GM21390 (cell line): ENCODE data around the gene FCGBP.

Experiments used
- ATAC-seq: cut with Tn5 transposase; IDR thresholded peaks from one replicate; pipeline ENCODE4 v1.9.1; 2021; ENCODE audit not compliant: unreplicated experiment

FCGBP gene

DNA sequence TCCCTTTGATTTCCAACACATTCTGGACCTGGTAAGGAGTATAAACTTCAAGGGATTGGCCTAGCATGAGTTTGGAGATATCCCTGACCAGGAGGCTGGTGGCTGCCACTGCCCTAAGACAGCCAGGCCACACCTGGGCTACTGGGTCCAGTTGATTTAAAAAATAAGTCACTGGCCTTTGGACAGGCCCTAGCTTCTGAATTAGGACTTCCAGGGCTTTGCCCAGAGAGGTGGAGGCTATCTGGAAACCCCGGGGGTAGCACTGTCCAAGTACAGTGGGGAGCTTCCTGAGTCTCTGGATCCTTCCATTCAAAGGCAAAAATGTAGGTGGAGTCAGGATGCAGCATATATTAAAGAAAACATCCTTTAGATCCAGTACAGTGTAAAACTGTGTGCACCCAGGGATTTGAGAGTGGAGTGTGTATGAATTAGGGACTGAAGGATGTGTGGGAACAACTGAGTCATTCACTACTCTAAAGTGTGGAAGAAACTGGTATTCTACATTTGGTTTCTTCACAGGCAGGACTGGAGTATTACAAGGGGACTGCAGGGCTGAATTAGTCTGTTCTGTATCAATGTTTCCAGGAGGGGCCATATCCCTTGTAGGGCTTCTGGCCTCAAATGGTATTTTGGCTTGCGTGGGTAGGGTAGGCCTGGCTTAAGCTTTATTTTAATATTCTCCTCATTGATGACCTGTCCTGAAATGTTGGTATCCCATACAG lies 14.8 kb upstream of the FCGBP start:
- ATAC-seq: no peak

DNA sequence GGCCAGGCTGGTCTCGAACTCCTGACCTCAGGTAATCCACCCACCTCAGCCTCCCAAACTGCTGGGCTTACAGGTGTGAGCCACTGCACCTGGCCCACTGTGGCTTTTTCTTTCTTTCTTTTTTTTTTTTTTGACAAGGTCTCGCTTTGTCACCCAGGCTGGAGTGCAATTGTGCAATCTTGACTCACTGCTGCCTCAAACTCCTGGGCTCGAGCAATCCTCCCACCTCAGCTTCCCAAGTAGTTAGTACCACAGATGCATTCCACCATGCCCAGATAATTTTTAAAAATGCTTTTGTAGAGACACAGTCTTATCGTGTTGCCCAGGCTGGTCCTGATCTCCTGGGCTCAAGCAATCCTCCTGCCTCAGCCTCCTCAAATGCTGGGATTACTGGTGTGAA lies 12.1 kb upstream of the FCGBP start:
- no peak for ATAC-seq

DNA sequence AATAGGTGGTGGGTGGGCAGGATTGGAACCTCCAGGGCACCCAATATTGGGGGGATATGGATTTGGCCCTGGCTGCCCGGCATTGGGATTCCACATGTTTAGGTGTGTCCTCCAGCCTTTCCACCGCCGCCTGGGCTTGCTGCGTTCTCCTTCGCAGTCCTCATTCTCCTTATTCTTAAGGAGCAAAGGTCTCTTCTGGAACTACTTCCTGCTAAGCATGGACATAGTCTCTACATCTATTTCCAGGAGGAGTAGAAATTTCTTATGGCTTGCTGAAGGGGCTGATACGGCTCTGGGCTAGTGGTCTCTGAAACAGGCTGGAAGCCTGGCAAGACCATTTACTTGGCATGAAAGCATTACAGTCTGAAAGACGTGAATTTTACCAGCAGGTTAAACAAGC lies 9.2 kb upstream of the FCGBP start:
- no peak for ATAC-seq

DNA sequence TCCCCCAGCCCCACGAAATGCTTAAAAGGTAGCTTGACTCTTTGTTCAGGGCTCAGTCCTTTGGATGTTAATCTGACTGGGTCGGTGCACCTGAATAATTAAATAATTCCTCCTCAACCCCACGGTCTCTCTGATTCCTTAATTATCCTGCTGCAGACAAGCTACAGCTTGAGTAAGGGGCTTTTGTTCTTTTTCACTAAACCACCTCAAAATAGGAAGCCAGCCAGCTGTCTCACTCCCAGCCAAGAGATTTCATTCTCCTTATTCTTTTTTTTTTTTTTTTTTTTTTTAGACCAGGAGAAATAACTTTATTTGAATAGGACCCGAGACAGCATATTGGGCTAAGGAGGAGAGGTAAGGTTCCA lies 7.9 kb upstream of the FCGBP start:
- ATAC-seq: no peak

DNA sequence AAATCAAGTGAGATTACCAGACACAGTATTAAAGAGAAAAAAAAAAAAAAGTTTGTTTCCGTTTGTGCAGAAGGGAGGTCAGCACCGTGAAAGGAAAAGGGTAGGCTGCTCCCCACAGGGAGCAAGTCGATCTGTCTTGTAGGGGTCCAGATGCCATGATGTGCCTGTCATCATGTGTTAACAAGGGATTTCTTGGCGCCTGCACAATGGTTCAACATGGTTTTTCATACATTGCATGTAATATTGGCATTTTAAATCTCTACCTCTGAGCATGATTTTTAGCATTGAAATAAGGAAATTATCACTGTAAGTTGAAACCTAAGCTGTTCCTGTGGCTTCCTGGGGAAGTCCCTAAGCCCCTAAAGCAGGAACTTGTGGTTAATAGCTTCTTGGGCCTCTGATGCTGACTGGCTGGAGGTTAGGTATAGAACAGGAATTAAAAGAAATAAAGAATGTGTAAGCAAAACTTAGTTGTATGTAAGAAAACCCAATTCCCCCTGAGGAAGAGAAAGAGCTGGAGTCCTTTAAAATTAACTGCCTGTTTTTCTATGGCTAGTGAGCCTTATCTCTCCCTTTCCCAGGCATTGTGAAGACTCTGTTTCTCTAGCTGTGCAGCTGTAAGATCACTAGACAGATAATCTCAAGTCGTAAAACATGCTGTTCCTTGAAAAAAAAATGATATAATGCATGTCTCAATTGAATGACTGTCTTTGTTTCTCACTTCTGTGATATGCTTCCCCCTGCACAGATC lies 7.4 kb upstream of the FCGBP start:
- ATAC-seq: peak; percentile 68

DNA sequence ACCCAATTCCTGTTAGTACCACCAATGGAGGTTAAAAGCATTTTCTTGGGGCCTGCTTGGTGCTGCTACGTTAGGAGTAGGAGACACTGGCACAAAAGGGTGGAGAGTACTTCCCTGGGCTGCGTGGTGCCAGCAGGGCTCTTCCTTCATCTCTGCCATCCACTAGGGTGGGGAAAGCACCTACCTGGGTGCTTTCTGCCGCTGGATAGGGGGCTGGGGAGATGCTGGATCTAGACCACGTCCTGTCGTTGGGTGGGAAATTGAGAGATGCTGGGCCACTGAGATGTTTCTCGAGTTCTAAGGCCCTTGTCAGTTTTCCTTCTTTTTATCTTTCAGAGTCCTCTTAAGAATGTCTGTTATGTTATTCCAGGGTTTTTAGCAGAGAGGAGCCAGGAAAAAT lies 6.7 kb upstream of the FCGBP start:
- no peak for ATAC-seq

DNA sequence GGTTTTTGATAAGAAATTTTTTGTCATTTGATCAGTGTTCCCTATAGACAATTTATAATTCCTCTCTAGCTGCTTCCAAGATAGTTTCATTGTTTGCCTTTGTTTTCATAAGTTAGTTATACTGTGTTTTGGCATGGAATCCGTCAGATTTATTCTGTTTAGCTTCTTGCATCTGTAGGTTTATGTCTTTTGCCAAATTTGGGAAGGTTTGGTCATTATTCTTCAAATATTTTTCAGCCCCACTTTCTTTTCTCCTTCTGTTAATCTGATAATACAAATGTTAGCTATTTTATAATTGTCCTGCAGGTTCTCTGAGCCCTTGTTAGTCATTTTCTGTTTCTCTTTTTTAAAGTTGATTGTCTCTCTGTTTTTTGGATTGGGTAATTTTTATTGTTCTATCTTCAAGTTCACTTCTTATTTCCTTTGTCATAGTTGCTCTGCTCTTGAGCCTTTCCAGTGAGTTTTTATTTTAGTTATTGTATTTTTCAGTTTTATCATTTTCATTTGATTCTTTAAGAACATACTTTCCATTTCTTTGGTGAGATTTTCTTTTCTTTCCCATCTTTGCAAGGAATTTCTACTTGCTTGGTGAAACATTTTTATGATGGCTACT lies 5.9 kb upstream of the FCGBP start:
- ATAC-seq: no peak

DNA sequence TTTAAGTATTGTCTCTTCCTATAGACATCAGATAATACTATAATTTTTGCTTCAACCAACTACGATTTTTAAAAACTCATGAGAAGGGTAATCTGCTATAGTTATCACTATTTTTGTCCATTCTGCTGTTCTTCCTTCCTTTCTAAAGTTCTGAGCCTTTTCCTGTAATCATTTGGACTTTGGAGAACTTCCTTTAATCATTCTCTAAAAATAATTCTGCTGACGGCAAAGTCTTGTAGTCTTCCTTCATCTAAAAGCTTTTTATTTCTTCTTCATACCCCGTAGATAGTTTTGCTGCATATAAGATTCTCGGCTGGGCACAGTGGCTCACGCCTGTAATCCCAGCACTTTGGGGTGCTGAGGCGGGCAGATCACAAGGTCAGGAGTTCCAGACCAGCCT lies 5.1 kb upstream of the FCGBP start:
- ATAC-seq: no peak

DNA sequence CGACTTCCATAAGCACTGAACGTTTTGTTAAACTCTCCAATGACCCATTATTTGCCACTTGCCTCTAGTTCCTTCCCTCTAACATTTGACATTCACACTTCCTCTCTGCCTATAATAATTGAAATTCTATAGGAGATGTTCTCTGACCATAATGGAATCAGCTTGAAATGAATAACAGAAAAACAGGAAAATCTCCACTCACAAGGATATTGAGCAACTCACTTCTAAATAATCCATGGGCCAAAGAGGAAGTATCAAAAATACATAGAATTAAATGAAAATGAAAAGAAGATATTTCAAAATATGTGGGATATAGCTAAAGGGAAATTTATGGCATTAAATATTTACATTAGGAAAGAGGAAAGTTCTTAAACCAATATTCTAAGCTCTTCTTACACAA lies 3.4 kb upstream of the FCGBP start:
- ATAC-seq: no peak

DNA sequence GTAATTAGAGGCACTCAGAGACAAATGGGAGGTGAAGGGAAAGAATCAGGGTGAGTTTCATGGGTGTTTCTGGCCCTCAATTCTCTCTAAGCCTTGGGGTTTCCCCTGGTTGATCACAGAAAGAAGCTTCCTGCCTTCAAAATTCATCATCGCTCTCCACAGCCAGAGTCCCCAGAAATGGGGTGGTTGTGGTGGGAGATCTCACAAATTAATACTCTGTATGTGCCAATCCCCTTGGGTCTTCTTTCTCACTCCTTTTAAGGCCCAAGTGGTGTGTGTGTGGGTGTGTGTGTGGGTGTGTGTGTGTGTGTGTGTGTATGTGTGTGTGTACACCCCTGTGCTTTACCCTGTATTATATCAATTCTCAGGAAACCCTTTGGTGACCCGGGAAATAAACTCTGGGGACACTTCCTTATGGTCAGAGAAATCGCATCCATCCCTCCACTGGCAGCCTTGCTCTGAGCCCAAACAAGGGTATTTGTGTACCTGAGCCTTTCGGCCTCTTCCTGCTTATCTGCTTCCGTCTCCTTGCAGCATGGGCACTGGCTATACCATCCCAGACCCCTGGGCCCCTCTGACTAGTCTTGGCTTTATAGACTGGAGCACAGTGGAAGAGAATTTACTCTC lies 2.8 kb upstream of the FCGBP start:
- ATAC-seq: no peak

DNA sequence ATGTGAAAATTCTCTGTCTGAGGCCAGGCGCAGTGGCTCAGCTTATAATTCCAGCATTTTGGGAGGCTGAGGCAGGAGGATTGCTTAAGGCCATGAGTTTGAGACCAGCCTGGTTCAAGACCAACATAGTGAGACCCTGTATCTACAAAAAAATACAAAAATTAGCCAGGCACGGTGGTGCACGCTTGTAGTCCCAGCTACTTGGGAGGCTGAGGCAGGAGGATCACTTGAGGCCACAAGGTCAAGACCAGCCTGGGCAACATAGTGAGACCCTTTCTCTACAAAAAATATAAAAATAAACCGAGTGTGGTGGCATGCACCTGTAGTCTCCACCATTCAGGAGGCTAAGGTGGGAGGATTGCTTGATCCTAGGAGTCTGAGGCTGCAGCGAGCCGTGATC lies 2.2 kb upstream of the FCGBP start:
- no peak for ATAC-seq

DNA sequence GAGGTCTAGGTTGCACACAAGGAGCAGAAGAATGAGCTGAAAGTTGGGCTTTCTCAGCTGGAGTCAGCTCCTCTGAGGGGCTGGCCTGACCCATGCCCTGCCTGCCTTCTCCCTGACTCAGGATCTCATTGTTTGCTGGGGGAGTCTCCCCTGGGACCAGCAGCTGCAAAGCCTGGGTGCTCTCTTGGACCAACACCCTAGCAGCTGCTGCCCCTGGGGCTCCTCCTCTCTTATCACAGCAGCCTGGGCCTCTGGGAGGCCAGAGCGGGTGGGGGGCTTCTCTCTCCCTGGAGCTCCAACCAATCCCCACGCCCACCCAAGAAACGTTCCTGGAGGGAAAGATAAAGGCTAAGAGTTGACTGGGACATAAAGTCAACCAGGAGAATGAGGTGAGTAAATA lies 1.6 kb upstream of the FCGBP start:
- no peak for ATAC-seq

DNA sequence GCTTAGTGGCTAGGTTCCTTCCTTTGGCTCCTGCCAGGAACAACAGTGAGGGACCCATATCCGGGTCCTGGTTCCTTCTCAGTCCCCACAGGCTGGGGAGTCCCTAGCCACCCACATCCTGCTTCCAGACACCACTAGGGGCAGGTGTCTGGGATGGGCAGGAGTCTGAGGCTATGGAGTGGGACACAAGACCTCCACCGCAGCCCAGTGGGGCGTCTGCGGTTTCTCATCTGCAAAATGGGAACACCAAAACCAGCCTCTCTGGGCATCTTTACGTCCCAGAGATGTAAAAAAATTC lies 879 bp upstream of the FCGBP start:
- no peak for ATAC-seq

DNA sequence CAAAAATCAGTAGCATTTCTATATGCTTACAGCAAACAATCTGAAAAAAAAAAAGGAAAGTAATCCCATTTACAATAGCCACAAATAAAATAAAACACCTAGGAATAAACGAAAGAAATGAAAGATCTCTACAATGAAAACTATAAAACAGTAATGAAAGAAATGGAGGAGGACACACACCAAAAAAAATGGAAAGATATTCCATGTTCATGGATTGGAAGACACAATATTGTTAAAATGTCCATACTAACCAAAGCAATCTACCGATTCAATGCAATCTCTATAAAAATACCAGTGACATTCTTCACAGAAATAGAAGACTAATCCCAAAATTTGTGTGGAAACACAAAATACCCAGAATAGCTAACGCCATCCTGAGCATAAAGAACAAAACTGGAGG lies 4.7 kb downstream of the FCGBP start:
- ATAC-seq: no peak

DNA sequence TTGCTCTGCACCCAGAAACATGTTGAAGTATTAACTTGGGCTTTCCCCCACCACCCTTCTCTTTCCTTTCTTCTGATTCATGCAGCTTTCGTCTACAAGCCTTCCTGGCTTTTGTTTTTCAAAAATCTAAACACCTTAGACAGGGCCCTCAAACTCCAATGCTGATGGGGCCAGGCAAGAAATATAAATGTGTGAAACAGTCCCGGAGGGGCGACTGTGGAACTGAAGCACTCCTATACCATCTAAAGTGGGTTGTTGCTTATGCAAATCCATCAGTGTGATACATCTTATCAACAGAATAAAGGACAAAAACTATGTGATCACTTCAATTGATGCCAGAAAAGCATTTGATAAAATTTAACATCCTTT lies 6.1 kb downstream of the FCGBP start:
- ATAC-seq: no peak

DNA sequence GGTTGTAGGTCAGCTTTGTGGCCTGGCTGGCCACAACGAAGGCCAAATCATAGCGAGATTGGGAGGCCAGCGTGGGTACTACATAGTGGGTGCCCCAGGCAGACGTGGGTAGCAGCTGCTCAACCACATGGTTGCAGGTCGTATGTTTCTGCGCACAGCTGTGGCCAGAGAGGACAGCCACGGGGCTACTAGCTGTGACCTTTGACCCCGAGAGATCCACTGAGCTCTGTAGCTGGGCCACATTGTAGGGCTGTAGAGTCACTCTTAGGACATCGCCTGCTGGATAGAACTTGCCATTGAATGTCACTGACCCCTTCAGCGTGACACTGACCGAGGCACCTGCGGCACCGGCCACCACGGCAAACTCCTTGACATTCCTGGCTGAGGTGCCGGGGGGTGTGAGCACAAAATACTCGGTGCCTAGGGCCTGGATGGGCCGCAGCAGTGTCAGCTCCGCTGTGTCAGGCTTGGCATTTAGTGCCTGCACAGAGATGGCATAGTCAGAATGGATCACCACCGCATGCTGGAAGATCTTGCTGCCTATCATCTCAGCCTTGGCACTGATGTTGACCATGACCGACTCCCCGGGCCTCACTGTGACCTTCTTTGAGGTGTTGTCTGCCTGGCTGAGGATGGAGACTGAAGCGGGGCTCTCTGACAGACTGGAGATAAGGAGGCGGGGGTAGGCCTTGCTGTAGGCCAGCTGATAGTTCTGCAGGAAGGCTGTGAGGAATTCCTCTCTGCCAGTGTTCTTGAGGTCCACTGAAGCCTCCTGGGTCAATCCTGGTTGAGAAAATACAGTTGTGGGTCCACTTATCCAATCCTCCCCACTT lies 6.7 kb downstream of the FCGBP start:
- no peak for ATAC-seq

DNA sequence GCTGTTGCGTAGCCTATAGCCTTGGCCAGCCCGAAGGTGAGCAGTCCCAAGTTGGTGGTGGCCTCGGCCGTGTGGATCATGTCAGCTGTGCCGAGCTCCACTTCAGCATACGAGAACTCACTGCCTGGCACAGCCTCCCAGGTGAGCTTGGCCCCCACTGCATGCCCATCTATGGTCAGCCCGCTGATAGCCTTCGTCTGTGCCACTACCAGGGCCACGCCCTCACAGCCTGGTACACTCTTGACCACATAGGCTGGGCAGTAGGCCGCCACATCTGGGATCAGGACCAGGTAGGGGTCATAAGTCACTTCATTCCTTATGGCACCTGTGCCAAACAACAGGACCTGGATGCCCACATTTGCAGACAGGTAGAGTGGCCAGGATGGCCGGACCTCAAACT lies 7.4 kb downstream of the FCGBP start:
- no peak for ATAC-seq

DNA sequence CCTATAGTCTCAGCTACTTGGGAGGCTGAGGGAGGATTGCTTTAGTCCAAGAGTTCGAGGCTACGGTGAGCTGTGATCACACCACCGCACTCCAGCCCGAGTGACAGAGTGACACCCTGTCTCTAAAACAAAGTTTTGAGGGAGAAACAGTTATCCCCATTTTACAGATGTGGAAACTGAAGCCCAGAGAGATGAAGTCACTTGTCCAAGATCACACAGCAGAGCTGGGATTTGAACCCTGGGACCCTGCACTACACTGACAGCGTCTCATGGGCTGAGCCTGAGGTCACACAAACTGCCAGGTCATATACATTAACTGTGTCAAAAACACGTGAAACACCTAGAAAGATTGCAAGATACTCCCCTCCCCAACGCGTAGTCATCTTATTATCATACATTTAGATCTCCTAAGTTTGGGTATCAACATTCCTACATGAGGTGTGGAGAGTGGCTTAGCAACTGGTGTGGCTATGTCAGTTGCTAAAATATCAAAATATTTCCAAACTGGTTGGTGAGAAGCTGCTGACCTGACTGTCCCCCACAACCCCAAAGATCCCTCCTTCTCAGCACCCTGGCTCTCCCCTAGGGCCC lies 8.2 kb downstream of the FCGBP start:
- ATAC-seq: no peak

DNA sequence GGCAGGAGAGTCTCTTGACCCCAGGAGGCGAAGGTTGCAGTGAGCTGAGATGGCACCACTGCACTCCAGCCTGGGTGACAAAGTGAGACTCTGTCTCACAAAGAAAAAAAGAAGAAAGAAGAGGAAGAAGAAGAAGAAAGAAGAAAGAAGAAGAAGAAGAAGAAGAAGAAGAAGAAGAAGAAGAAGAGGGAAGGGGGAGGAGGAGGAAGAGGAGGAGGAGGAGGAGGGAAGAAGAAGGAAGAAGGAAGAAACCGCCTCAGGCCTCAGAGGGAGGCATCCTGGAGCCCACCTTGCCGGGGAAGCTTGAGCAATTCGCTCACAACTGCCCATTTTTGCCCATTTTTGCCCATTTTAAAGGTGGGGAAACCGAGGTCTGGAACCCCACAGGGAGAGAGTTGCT lies 9.5 kb downstream of the FCGBP start:
- ATAC-seq: no peak

DNA sequence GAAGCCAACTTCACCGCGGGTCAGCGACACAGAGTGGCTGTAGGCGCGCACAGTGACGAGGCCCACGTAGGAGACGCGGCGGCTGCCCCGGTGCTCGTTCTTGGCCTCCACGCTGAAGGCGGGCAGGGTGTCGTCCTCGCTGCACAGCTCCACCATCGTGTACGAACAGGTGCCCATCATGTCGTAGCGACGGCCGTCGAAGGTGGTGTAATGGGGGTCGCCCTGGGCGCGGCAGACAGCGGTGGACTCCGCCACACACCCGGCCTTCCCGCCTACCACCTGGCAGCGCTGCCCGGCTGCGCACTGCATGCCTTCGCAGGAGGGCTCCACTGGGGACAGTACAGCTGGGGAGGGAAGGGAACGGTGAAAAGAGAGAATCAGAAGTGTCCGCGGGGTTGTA lies 10.0 kb downstream of the FCGBP start:
- ATAC-seq: no peak

DNA sequence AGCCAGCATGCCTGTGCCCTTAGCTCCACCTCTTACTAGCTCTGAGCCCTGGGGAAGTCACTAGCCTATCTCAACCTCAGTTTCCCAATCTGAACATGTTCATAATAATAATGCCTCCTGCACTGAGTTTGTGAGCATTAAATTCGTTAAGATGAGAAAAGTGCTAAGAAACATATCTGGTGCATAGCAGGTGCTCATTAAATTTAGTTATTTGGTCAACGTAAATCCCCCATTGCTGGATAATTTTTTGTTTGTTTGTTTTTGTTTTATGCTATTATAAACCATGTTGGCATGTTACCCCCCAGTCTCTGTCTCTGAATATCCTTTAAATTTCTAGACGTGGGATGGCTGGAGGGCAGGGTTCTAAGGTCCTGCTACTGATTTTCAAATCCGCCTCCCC lies 10.6 kb downstream of the FCGBP start:
- ATAC-seq: no peak
